Endothelial cell of umbilical vein (primary cell): ENCODE data around the gene PDE6D. TPM values are rescaled to one million over a fixed set of nuclear protein-coding genes. Genes with fewer than 3 reads are reported as not detected.

Experiments
- BruUV-seq: library from RNA; stranded (reverse); fragments of 400-500 nt; replicated peaks from 2 replicates; lab custom pipeline; 2021; lab: Mats Ljungman, UMichigan
- CTCF ChIA-PET: fragments of 300-600, 350-600 bp; sonication (Branson Sonifier 250); formaldehyde crosslinking; loops from one replicate; lab custom pipeline; 2021; ENCODE audit warnings: antibody characterized with exemption, inconsistent platforms; lab: Charles Lee
- POLR2A ChIA-PET: fragments of 300-600, 350-600 bp; sonication (Branson Sonifier 250); formaldehyde crosslinking; loops from one replicate; lab custom pipeline; 2021; ENCODE audit warnings: antibody characterized with exemption, inconsistent platforms; lab: Charles Lee
- DNase-seq: peaks from one replicate; pipeline ENCODE4 v3.0.0-alpha.2; 2011; ENCODE audit warnings: low read depth, low spot score
- FAIRE-seq: peaks from 2 replicates; lab custom pipeline; 2011; peaks lifted over from hg19 to GRCh38; lab: Jason Lieb, UNC
- H2AFZ ChIP-seq: 2 replicates; pipeline ENCODE4 v1.6.0; 2012; ENCODE audit warnings: low read depth, low read length, control low read depth, inconsistent platforms
- H3K27ac ChIP-seq: 2 replicates; pipeline ENCODE4 v1.5.1; 2011; ENCODE audit warnings: low read depth, mild to moderate bottlenecking, control low read depth, low read length, moderate library complexity; ENCODE audit not compliant: insufficient read depth
- H3K27me3 ChIP-seq, 2 experiments: 2 replicates each; pipeline versions ENCODE4 v1.6.0 to v1.6.1; 2011; ENCODE audit warnings: low read length in 2 of 2, mixed read lengths in 1 of 2; ENCODE audit not compliant: control insufficient read depth in 2 of 2, insufficient read depth in 2 of 2
- H3K36me3 ChIP-seq, 2 experiments: 2 replicates in 1 of 2; 3 replicates in 1 of 2; pipeline ENCODE4 v1.5.1; 2011; ENCODE audit warnings: low read length in 2 of 2, mild to moderate bottlenecking in 1 of 2, moderate library complexity in 1 of 2; ENCODE audit not compliant: control insufficient read depth in 2 of 2, insufficient read depth in 2 of 2; ENCODE audit errors: extremely low read depth in 1 of 2
- H3K4me1 ChIP-seq: 3 replicates; pipeline ENCODE4 v1.5.1; 2011; ENCODE audit warnings: mild to moderate bottlenecking, low read length; ENCODE audit not compliant: control insufficient read depth, insufficient read depth; ENCODE audit errors: extremely low read depth
- H3K4me2 ChIP-seq: 2 replicates; pipeline ENCODE4 v1.6.1; 2011; ENCODE audit warnings: low read length, control low read depth, mixed read lengths; ENCODE audit not compliant: insufficient read depth
- H3K4me3 ChIP-seq, 3 experiments: fragments of 200-600 bp in 1 of 3; sonication (generic), shearing (Covaris generic) in 1 of 3; replicated peaks in 1 of 3; 2 replicates each; pipeline ENCODE4 v1.5.1; 2011 to 2016; ENCODE audit warnings: control low read depth in 3 of 3, low read length in 3 of 3, mild to moderate bottlenecking in 2 of 3, inconsistent platforms in 1 of 3, low read depth in 1 of 3, moderate library complexity in 1 of 3; ENCODE audit not compliant: insufficient read depth in 1 of 3
- H3K79me2 ChIP-seq: 2 replicates; pipeline ENCODE4 v1.6.0; 2012; ENCODE audit warnings: low read length, inconsistent platforms; ENCODE audit not compliant: control insufficient read depth, insufficient read depth
- H3K9ac ChIP-seq: replicated peaks from 2 replicates; pipeline ENCODE3; 2011; ENCODE audit warnings: low read length, control low read depth; ENCODE audit not compliant: insufficient read depth; ENCODE audit errors: extremely low read depth
- H3K9me1 ChIP-seq: replicated peaks from 3 replicates; pipeline ENCODE4 v1.6.0; 2011; ENCODE audit warnings: mild to moderate bottlenecking, low read length; ENCODE audit not compliant: control insufficient read depth, insufficient read depth; ENCODE audit errors: extremely low read depth
- H3K9me3 ChIP-seq: replicated peaks from 2 replicates; pipeline ENCODE4 v1.5.1; 2012; ENCODE audit warnings: low read length, inconsistent platforms; ENCODE audit not compliant: control insufficient read depth, insufficient read depth
- H4K20me1 ChIP-seq: replicated peaks from 2 replicates; pipeline ENCODE3; 2011; ENCODE audit warnings: mild to moderate bottlenecking, low read length; ENCODE audit not compliant: control insufficient read depth, insufficient read depth; ENCODE audit errors: extremely low read depth
- CTCF ChIP-seq, 2 donors: IDR thresholded peaks; 1 replicate in 1 of 2; 2 replicates in 1 of 2; pipeline ENCODE4 v1.5.1; 2011; ENCODE audit warnings: low read length in 2 of 2, mild to moderate bottlenecking in 2 of 2, moderate library complexity in 2 of 2, control low read depth in 1 of 2, inconsistent platforms in 1 of 2, low read depth in 1 of 2; ENCODE audit not compliant: insufficient read depth in 1 of 2; ENCODE audit errors: extremely low read depth in 1 of 2
- FOS ChIP-seq: IDR thresholded peaks from 2 replicates; pipeline ENCODE4 v1.6.1; 2011; ENCODE audit warnings: mild to moderate bottlenecking, low read length, moderate library complexity, borderline replicate concordance; ENCODE audit not compliant: insufficient read depth
- JUN ChIP-seq: IDR thresholded peaks from 2 replicates; pipeline ENCODE4 v1.6.1; 2011; ENCODE audit warnings: borderline replicate concordance, low read depth; ENCODE audit not compliant: insufficient read length, insufficient read depth
- MAX ChIP-seq: IDR thresholded peaks from 2 replicates; pipeline ENCODE4 v1.6.1; 2011; ENCODE audit not compliant: insufficient read depth, insufficient read length
- MYC ChIP-seq: IDR thresholded peaks from one replicate; pipeline ENCODE4 v1.6.1; 2011; ENCODE audit warnings: mild to moderate bottlenecking, low read depth, low read length
- POLR2A ChIP-seq: IDR thresholded peaks from 2 replicates; pipeline ENCODE4 v1.6.1; 2012; ENCODE audit warnings: low read depth, mild to moderate bottlenecking, control low read depth, low read length
- POLR2AphosphoS5 ChIP-seq: IDR thresholded peaks from 2 replicates; pipeline ENCODE4 v1.6.1; 2012; ENCODE audit warnings: low read depth, mild to moderate bottlenecking, control low read depth, low read length, moderate library complexity; ENCODE audit not compliant: insufficient read depth
- dilution Hi-C: fragments of 300-500 bp; cut with MboI; formaldehyde crosslinking; loops from one replicate; pipeline ENCODE4 v1.15.0; 2019; ENCODE audit warnings: low sequenced_read_pairs; ENCODE audit not compliant: extremely low pct_ligation_motif_present
- intact Hi-C: fragments of 100-400 bp; cut with micrococcal nuclease; formaldehyde crosslinking; loops from one replicate; pipeline ENCODE4 v1.10.0; 2022
- polyA plus RNA-seq, 4 experiments: library from polyadenylated mRNA; depleted of rRNA in 3 of 4; stranded (reverse) in 3 of 4; unstranded in 1 of 4; fragments of >200 nt; gene quantifications; 2 replicates each; pipeline versions ENCODE4 v1.2.1 to v1.2.3, GENCODE V29; 2011 to 2012; ENCODE audit warnings: missing spikeins in 1 of 4
- total RNA-seq: library from RNA; stranded (reverse); gene quantifications from 2 replicates; pipeline ENCODE4 v1.2.3, GENCODE V29; 2021

PDE6D gene
- total and polyA plus RNA-seq, 2 donors (not counting 3 experiments of a cell fraction or from before 2014, with no cell fraction given) = 23.8 to 36.8 TPM

- intact Hi-C loops = no loop called here
- Histone ChIP-seq H3K9me1 (no peaks in the 10 kb centered on the region), H3K79me2 (no peaks in the 10 kb centered on the region), H2AFZ (no peak overlapping the region), H3K4me2 (no peak overlapping the region), H3K27me3 (no peaks in the 10 kb centered on the region), H3K4me1 (no peaks in the 10 kb centered on the region), H3K36me3 (no peaks in the 10 kb centered on the region), H3K9ac (no peak overlapping the region), H3K9me3 (no peaks in the 10 kb centered on the region), H3K27ac (no peak overlapping the region), H4K20me1 (no peaks in the 10 kb centered on the region), H3K4me3 (no peak overlapping the region)
- CTCF ChIA-PET = interaction anchor here (1.1 to 9.6 kb wide), 5 partner anchors 12 to 27 kb away, joined by 3 to 107 read pairs (median 9); no protein-coding TSS in a partner anchor
- FAIRE-seq = no peak
- TF ChIP-seq JUN = no peak
- DNase-seq = no peak
- POLR2A ChIA-PET = no interaction called here
- dilution Hi-C loops = no loop called here
- BruUV-seq = no TSS peak
Measured at GRCh38 chr2:231689124-231689893, 91.8 kb downstream of the PDE6D start.

- CTCF ChIA-PET = interaction anchor here (3.4 to 9.6 kb wide), 2 partner anchors 11 to 26 kb away, joined by 33 to 107 read pairs; no protein-coding TSS in a partner anchor
- H3K9ac ChIP-seq = no peak overlapping the region
- H3K79me2 ChIP-seq = no peaks in the 10 kb centered on the region
- no peak overlapping the region for H2AFZ ChIP-seq
- H3K27ac ChIP-seq = no peak overlapping the region
- H3K4me3 ChIP-seq = no peak overlapping the region
- H3K4me2 ChIP-seq = no peak overlapping the region
- H3K36me3 ChIP-seq = no peaks in the 10 kb centered on the region
- intact Hi-C loops = no loop called here
- FAIRE-seq (no peak), DNase-seq (no peak)
- dilution Hi-C loops = no loop called here
- H3K9me1 ChIP-seq = no peaks in the 10 kb centered on the region
- no peaks in the 10 kb centered on the region for H3K9me3 ChIP-seq
- TF ChIP-seq MAX (no peak), POLR2AphosphoS5 (no peak), POLR2A (no peak), CTCF (IDR thresholded peaks at IDR 0.05; ENCODE audit: extremely low read depth in 1 of 2, insufficient read depth in 1 of 2, low read depth in 1 of 2, low read length in 2 of 2) (no peak), MYC (no peak), JUN (no peak), FOS (no peak)
- no peaks in the 10 kb centered on the region for H3K4me1 ChIP-seq
- POLR2A ChIA-PET = no interaction called here
- BruUV-seq = no TSS peak
- no peaks in the 10 kb centered on the region for H3K27me3 ChIP-seq
- H4K20me1 ChIP-seq = no peaks in the 10 kb centered on the region
Measured at GRCh38 chr2:231688719-231689118, 92.4 kb downstream of the PDE6D start.
